Upper lobe of right lung (tissue), 1 donor: Measurements from ENCODE around the gene CCDC177. TPM values are rescaled to one million over a fixed set of nuclear protein-coding genes. Genes with fewer than 3 reads are reported as not detected.
"Not testable (repeated sequence)": the region's sequence is repeated elsewhere in the genome, so short reads cannot be mapped to it uniquely, and the experiment has no call there.

Experiments
- ATAC-seq: fragments of 200-7000 bp; cut with Tn5 transposase; one replicate; pipeline ENCODE4 v1.9.1; 2020; ENCODE audit warnings: mild to moderate bottlenecking, moderate library complexity
- DNase-seq: peaks from one replicate; pipeline ENCODE4 v3.0.0-alpha.2; 2020
- H3K27ac ChIP-seq: fragments of 200-600 bp; one replicate; pipeline ENCODE4 v1.8.0; 2022
- H3K27me3 ChIP-seq: fragments of 200-600 bp; one replicate; pipeline ENCODE4 v1.8.0; 2022; ENCODE audit warnings: mild to moderate bottlenecking
- H3K36me3 ChIP-seq: fragments of 200-600 bp; one replicate; pipeline ENCODE4 v1.8.0; 2022
- H3K4me1 ChIP-seq: fragments of 200-600 bp; one replicate; pipeline ENCODE4 v1.8.0; 2022
- H3K4me3 ChIP-seq: fragments of 200-600 bp; one replicate; pipeline ENCODE4 v1.8.0; 2022; ENCODE audit warnings: mild to moderate bottlenecking
- H3K9me3 ChIP-seq: fragments of 200-600 bp; one replicate; pipeline ENCODE4 v1.8.0; 2022
- CTCF ChIP-seq: fragments of 200-600 bp; IDR thresholded peaks from one replicate; pipeline ENCODE4 v1.8.0; 2022; ENCODE audit warnings: antibody characterized with exemption
- intact Hi-C: fragments of 100-400 bp; cut with DNase I; formaldehyde crosslinking; loops from one replicate; pipeline ENCODE4 v1.11.0; 2022
- total RNA-seq: library from RNA; stranded (reverse); fragmentation: NEBNext Ultra II Directional; extraction: Animal tissue kit (Norgen Biotek cat#: 25700); gene quantifications from one replicate; pipeline ENCODE4 v1.2.1, GENCODE V29; 2021
- donor health status: DM: no; HTN: yes; CAD: no; lungs with severe emphysema.

The CCDC177 gene
- total RNA-seq, 1 donor from 2014 or later, result not detected

- intact Hi-C loops, result loop anchor here (10.0 kb wide), 1 partner anchor 95 kb away; no protein-coding TSS in a partner anchor
These were observed 35.6 kb upstream of the CCDC177 start for GRCh38 chr14:69610020-69610873.

GRCh38 chr14:69606258-69607184 is 31.9 kb upstream of the CCDC177 start:
- intact Hi-C loops, result no loop called here
- ATAC-seq, result peak; percentile 49
- Histone ChIP-seq H3K9me3 (no peaks in the 10 kb centered on the region), H3K36me3 (no peaks in the 10 kb centered on the region), H3K27me3 (no peaks in the 10 kb centered on the region), H3K4me3 (no peak overlapping the region), H3K27ac (no peak overlapping the region), H3K4me1 (peaks cover 15% of the 10 kb centered on the region)
- DNase-seq, result peak; percentile 72
- TF ChIP-seq CTCF, result no peak

More at GRCh38 chr14:69610020-69610873, 35.6 kb upstream of the CCDC177 start:
- ATAC-seq, result no peak
- Histone ChIP-seq H3K27ac (peak overlapping the region; percentile 63), H3K9me3 (no peaks in the 10 kb centered on the region), H3K36me3 (no peaks in the 10 kb centered on the region), H3K4me1 (peaks cover 35% of the 10 kb centered on the region), H3K4me3 (peak overlapping the region; percentile 81), H3K27me3 (no peaks in the 10 kb centered on the region)
- DNase-seq, result no peak
- TF ChIP-seq CTCF, result no peak

- DNase-seq (no peak), ATAC-seq (peak; percentile 80)
- Histone ChIP-seq H3K27ac (no peak overlapping the region), H3K9me3 (no peaks in the 10 kb centered on the region), H3K36me3 (no peaks in the 10 kb centered on the region), H3K27me3 (no peaks in the 10 kb centered on the region), H3K4me3 (no peak overlapping the region), H3K4me1 (peaks cover 11% of the 10 kb centered on the region)
- no peak for TF ChIP-seq CTCF
- intact Hi-C loops, result no loop called here
These were observed 31.1 kb upstream of the CCDC177 start for GRCh38 chr14:69605738-69606137.

GRCh38 chr14:69600304-69600891 is 25.7 kb upstream of the CCDC177 start:
- H3K27ac ChIP-seq, result no peak overlapping the region
- no peak for ATAC-seq
- no peak for DNase-seq
- no peak for TF ChIP-seq CTCF
- H3K9me3 ChIP-seq, result no peaks in the 10 kb centered on the region
- intact Hi-C loops, result no loop called here
- H3K27me3 ChIP-seq, result no peaks in the 10 kb centered on the region
- H3K4me3 ChIP-seq, result no peak overlapping the region
- no peaks in the 10 kb centered on the region for H3K4me1 ChIP-seq
- H3K36me3 ChIP-seq, result no peaks in the 10 kb centered on the region

GRCh38 chr14:69599431-69599830 is 24.8 kb upstream of the CCDC177 start:
- H3K4me1 ChIP-seq, H3K27me3 ChIP-seq, DNase-seq, ATAC-seq, intact Hi-C loops, H3K9me3 ChIP-seq, H3K36me3 ChIP-seq, H3K27ac ChIP-seq, H3K4me3 ChIP-seq: not testable (repeated sequence)
